NCI-H1436 (cell line): ENCODE data around the gene CPO.

Experiments used
- DNase-seq: peaks from one replicate; lab custom pipeline; 2025; lab: John Stamatoyannopoulos, UW

Gene CPO

GRCh38 chr2:207015901-207016300 lies 76.6 kb downstream of the CPO start:
- DNase-seq, result no peak
